Measurements from ENCODE around the gene HERC3. TPM values are rescaled to one million over a fixed set of nuclear protein-coding genes. Genes with fewer than 3 reads are reported as not detected.
A peak's percentile ranks its signal among the peaks of the same experiment; 100 is the strongest.
"Not testable (repeated sequence)": the region's sequence is repeated elsewhere in the genome, so short reads cannot be mapped to it uniquely, and the experiment has no call there.

HERC3 gene
- total RNA-seq, 2 experiments from 2014 or later, result 42.9 to 47.3 TPM

- POLR2A ChIA-PET, result interaction anchor here (0.6 to 3.5 kb wide), 4 partner anchors 10 to 21 kb away, joined by 4 to 36 read pairs (median 5); no protein-coding TSS in a partner anchor
- peaks cover 22% of the 10 kb centered on the region for H3K36me3 Mint-ChIP-seq
- no peaks in the 10 kb centered on the region for H3K9me3 Mint-ChIP-seq
- peak overlapping the region; percentile 85 for H3K27ac Mint-ChIP-seq
- peak overlapping the region; percentile 97 for H3K4me3 Mint-ChIP-seq
- peaks cover 30% of the 10 kb centered on the region for H3K4me1 Mint-ChIP-seq
- DNase-seq (peak; percentile 87), ATAC-seq (ENCODE audit: low read depth) (peak; percentile 80)
- peaks cover 10% of the 10 kb centered on the region for H3K27me3 Mint-ChIP-seq
These were observed 544 bp downstream of the HERC3 start for GRCh38 chr4:88592600-88593448.

GRCh38 chr4:88597970-88598660 lies 5.8 kb downstream of the HERC3 start:
- DNase-seq (no peak), ATAC-seq (ENCODE audit: low read depth) (no peak)
- Mint-ChIP-seq H3K4me1 (peaks cover 44% of the 10 kb centered on the region), H3K27me3 (peaks cover 2% of the 10 kb centered on the region), H3K4me3 (no peak overlapping the region), H3K27ac (no peak overlapping the region), H3K36me3 (peaks cover 43% of the 10 kb centered on the region), H3K9me3 (no peaks in the 10 kb centered on the region)
- POLR2A ChIA-PET, result no interaction called here

DNA sequence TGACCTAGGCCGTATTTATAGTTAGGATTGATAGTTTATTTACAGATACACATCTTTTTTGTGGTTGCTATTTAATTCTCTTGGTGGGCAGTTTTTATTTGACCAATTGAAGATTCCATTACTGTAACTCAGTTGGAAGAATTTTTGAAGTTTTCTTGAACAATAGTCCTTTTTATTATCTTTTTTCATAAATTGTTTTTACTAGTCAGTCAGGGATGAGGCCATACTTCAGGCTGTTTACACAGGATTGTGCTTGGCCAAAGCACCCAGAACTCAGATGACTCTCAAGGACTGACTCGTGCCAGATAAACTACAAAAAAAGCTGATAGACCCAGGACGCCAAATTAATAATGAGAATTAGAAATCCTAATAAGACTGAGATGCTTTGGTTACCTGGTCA lies 7.0 kb downstream of the HERC3 start:
- ATAC-seq (ENCODE audit: low read depth), result no peak
- peaks cover 36% of the 10 kb centered on the region for H3K4me1 Mint-ChIP-seq
- H3K36me3 Mint-ChIP-seq, result peaks cover 50% of the 10 kb centered on the region
- peaks cover under 1% of the 10 kb centered on the region for H3K9me3 Mint-ChIP-seq
- H3K27me3 Mint-ChIP-seq, result peaks cover 2% of the 10 kb centered on the region
- no peak for DNase-seq
- peak overlapping the region; percentile 35 for H3K27ac Mint-ChIP-seq
- POLR2A ChIA-PET, result interaction anchor here (1.4 kb wide), 1 partner anchor 99 kb away, joined by 4 read pairs; the partner anchor contains the start of gene NAP1L5
- peak overlapping the region; percentile 61 for H3K4me3 Mint-ChIP-seq

- DNase-seq, result no peak
- Mint-ChIP-seq H3K27ac (no peak overlapping the region), H3K27me3 (peaks cover under 1% of the 10 kb centered on the region), H3K4me1 (peaks cover 35% of the 10 kb centered on the region), H3K9me3 (peaks cover 2% of the 10 kb centered on the region), H3K36me3 (peaks cover 54% of the 10 kb centered on the region), H3K4me3 (peak overlapping the region; percentile 61)
- ATAC-seq (ENCODE audit: low read depth), result peak; percentile 55
- POLR2A ChIA-PET, result interaction anchor here (1.4 kb wide), 1 partner anchor 98 kb away, joined by 4 read pairs; the partner anchor contains the start of gene NAP1L5
These were observed 7.4 kb downstream of the HERC3 start for GRCh38 chr4:88599714-88600113.

- Mint-ChIP-seq H3K4me1 (peaks cover 40% of the 10 kb centered on the region), H3K36me3 (peaks cover 56% of the 10 kb centered on the region), H3K27me3 (no peaks in the 10 kb centered on the region), H3K9me3 (peaks cover 2% of the 10 kb centered on the region), H3K27ac (no peak overlapping the region), H3K4me3 (no peak overlapping the region)
- DNase-seq (no peak), ATAC-seq (ENCODE audit: low read depth) (no peak)
- POLR2A ChIA-PET, result interaction anchor here (1.4 kb wide), 1 partner anchor 98 kb away, joined by 4 read pairs; the partner anchor contains the start of gene NAP1L5
These were observed 8.0 kb downstream of the HERC3 start for GRCh38 chr4:88600176-88600838.

DNA sequence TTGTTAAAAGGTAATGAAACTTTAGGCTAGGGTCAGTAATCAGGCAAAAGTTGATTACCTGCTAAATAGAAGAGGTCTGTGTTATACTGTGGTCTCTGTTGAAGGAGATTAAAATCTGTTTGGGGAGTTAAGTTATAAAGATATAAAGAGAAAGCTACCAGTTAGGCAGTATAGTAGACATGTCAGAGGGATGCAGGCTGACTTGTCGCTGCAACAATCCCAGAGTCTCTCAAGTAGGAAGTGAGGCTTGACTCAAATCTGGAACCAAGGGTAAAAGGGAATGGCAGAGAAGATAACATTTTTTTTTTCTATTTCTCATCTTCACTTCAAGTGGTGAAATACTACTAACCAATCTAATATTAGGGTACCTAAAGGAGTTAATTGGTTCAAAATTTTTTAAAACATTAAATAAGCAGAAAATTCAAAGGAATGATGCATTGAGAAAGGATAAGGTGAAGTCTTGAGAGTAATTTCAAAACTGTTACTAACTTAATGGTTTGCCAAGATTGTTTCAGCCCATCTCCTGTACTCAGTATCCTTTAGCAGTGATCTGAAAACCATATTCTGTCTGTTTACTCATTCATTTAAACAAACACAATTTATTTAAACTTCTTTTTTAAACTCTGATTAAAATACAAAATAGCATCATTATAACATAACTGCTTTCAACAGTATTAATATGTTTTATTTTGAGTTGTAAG lies 12.8 kb downstream of the HERC3 start:
- peaks cover 8% of the 10 kb centered on the region for H3K9me3 Mint-ChIP-seq
- H3K4me1 Mint-ChIP-seq, result peaks cover 31% of the 10 kb centered on the region
- ATAC-seq (ENCODE audit: low read depth) (no peak), DNase-seq (no peak)
- H3K27me3 Mint-ChIP-seq, result no peaks in the 10 kb centered on the region
- POLR2A ChIA-PET, result no interaction called here
- no peak overlapping the region for H3K27ac Mint-ChIP-seq
- no peak overlapping the region for H3K4me3 Mint-ChIP-seq
- H3K36me3 Mint-ChIP-seq, result peaks cover 55% of the 10 kb centered on the region

- Mint-ChIP-seq H3K36me3 (peaks cover 54% of the 10 kb centered on the region), H3K4me3 (peak overlapping the region; percentile 50), H3K9me3 (peaks cover 8% of the 10 kb centered on the region), H3K4me1 (peaks cover 30% of the 10 kb centered on the region), H3K27ac (no peak overlapping the region), H3K27me3 (no peaks in the 10 kb centered on the region)
- ATAC-seq (ENCODE audit: low read depth) (peak; percentile 29), DNase-seq (no peak)
- POLR2A ChIA-PET, result no interaction called here
These were observed 13.5 kb downstream of the HERC3 start for GRCh38 chr4:88605736-88606135.

- peaks cover 8% of the 10 kb centered on the region for H3K9me3 Mint-ChIP-seq
- POLR2A ChIA-PET, result no interaction called here
- peaks cover 36% of the 10 kb centered on the region for H3K4me1 Mint-ChIP-seq
- H3K27me3 Mint-ChIP-seq, result no peaks in the 10 kb centered on the region
- ATAC-seq (ENCODE audit: low read depth) (no peak), DNase-seq (no peak)
- no peak overlapping the region for H3K4me3 Mint-ChIP-seq
- no peak overlapping the region for H3K27ac Mint-ChIP-seq
- peaks cover 55% of the 10 kb centered on the region for H3K36me3 Mint-ChIP-seq
These were observed 14.6 kb downstream of the HERC3 start for GRCh38 chr4:88606832-88607231.

DNA sequence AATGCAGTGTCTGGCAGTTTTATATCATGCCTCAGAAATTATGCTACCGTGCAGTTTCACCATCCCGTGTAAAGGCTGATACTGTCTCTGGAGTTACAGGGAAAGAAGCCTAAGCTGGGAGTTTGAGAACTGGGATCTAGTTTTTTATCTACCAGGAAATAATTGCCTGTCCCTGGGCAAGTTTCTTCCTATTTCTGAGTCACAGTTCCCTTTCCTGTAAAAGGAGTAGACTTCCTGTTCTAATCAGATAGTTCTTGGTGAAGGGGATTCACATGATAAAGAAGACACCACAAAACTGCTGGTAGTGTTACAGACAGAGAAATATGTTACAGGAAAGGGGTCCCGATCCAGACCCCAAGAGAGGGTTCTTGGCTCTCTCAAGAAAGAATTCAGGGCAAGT lies 17.1 kb downstream of the HERC3 start:
- no peak overlapping the region for H3K4me3 Mint-ChIP-seq
- H3K27ac Mint-ChIP-seq, result peak overlapping the region; percentile 23
- no peak for DNase-seq
- peaks cover 49% of the 10 kb centered on the region for H3K36me3 Mint-ChIP-seq
- H3K4me1 Mint-ChIP-seq, result peaks cover 53% of the 10 kb centered on the region
- H3K27me3 Mint-ChIP-seq, result no peaks in the 10 kb centered on the region
- POLR2A ChIA-PET, result interaction anchor here (1.5 kb wide), 1 partner anchor 16 kb away, joined by 6 read pairs; no protein-coding TSS in a partner anchor
- ATAC-seq (ENCODE audit: low read depth), result no peak
- peaks cover 6% of the 10 kb centered on the region for H3K9me3 Mint-ChIP-seq

GRCh38 chr4:88609794-88610193 lies 17.5 kb downstream of the HERC3 start:
- ATAC-seq (ENCODE audit: low read depth); DNase-seq; H3K9me3 Mint-ChIP-seq; H3K27ac Mint-ChIP-seq; H3K4me3 Mint-ChIP-seq; H3K27me3 Mint-ChIP-seq: not testable (repeated sequence)
- Mint-ChIP-seq H3K36me3 (peaks cover 46% of the 10 kb centered on the region), H3K4me1 (peaks cover 53% of the 10 kb centered on the region)
- POLR2A ChIA-PET, result interaction anchor here (1.5 kb wide), 1 partner anchor 17 kb away, joined by 6 read pairs; no protein-coding TSS in a partner anchor

- Mint-ChIP-seq H3K4me3 (no peak overlapping the region), H3K27ac (no peak overlapping the region), H3K9me3 (peaks cover 5% of the 10 kb centered on the region), H3K4me1 (peaks cover 50% of the 10 kb centered on the region), H3K36me3 (peaks cover 45% of the 10 kb centered on the region), H3K27me3 (no peaks in the 10 kb centered on the region)
- POLR2A ChIA-PET, result interaction anchor here (0.7 kb wide), 1 partner anchor 220 kb away, joined by 4 read pairs; no protein-coding TSS in a partner anchor
- no peak for ATAC-seq (ENCODE audit: low read depth)
- DNase-seq, result no peak
These were observed 18.5 kb downstream of the HERC3 start for GRCh38 chr4:88610771-88611170.

GRCh38 chr4:88613417-88613875 lies 21.2 kb downstream of the HERC3 start:
- Mint-ChIP-seq H3K36me3 (peaks cover 29% of the 10 kb centered on the region), H3K4me1 (peaks cover 41% of the 10 kb centered on the region), H3K9me3 (no peaks in the 10 kb centered on the region), H3K27me3 (no peaks in the 10 kb centered on the region), H3K4me3 (peak overlapping the region; percentile 70), H3K27ac (peak overlapping the region; percentile 83)
- POLR2A ChIA-PET, result interaction anchor here (0.9 to 4.6 kb wide), 3 partner anchors 21 to 210 kb away, joined by 3 to 36 read pairs (median 4); partner anchors contain the start of gene HERC3
- DNase-seq (no peak), ATAC-seq (ENCODE audit: low read depth) (peak; percentile 89)
